ENCODE measurements around the gene COL5A2. TPM values are rescaled to one million over a fixed set of nuclear protein-coding genes. Genes with fewer than 3 reads are reported as not detected.

Gene COL5A2
- total and polyA plus RNA-seq, 9 of the 15 experiments (the other 6 are each of a cell fraction or from before 2014, with no cell fraction given) = 0.01 to 0.54 (median 0.19) TPM

DNA sequence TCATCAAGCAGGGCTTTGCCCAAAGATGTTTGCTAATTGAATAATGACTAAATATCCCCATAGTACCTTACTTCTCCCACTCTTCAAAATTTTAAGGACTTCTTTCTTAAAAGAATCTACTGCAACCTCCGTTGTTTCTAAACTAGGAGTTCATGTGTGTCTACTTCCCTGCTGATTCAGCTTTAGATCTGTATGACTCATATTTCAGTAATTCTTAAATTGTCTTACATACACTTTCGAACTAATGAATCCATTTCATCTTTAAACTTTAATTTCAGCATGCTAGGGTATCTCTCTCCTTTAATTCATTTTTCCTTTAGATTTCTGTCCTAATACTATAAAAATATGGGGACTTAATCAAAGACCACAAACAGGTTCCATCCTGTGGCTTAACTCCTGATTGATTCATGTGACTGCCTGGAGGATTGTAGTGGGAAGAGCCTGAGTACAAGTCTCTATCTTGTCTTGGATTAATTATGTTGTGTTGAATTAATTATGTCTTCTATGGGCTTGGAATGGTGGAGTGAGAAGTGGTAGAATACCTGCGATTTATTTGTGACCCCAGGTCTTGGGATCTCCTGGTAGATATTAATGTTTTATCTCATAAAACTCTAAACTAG is 24.9 kb upstream of the COL5A2 start (continued):
- TF ChIP-seq STAT5A (IDR thresholded peaks at IDR 0.05; ENCODE audit: borderline replicate concordance, low read length) = no peak
- TF ChIP-seq, protein P1, sequence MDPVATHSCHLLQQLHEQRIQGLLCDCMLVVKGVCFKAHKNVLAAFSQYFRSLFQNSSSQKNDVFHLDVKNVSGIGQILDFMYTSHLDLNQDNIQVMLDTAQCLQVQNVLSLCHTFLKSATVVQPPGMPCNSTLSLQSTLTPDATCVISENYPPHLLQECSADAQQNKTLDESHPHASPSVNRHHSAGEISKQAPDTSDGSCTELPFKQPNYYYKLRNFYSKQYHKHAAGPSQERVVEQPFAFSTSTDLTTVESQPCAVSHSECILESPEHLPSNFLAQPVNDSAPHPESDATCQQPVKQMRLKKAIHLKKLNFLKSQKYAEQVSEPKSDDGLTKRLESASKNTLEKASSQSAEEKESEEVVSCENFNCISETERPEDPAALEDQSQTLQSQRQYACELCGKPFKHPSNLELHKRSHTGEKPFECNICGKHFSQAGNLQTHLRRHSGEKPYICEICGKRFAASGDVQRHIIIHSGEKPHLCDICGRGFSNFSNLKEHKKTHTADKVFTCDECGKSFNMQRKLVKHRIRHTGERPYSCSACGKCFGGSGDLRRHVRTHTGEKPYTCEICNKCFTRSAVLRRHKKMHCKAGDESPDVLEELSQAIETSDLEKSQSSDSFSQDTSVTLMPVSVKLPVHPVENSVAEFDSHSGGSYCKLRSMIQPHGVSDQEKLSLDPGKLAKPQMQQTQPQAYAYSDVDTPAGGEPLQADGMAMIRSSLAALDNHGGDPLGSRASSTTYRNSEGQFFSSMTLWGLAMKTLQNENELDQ (CRISPR knock-in tag; IDR thresholded peaks at IDR 0.05; ENCODE audit: borderline replicate concordance) = no peak
- TF ChIP-seq, protein P2, sequence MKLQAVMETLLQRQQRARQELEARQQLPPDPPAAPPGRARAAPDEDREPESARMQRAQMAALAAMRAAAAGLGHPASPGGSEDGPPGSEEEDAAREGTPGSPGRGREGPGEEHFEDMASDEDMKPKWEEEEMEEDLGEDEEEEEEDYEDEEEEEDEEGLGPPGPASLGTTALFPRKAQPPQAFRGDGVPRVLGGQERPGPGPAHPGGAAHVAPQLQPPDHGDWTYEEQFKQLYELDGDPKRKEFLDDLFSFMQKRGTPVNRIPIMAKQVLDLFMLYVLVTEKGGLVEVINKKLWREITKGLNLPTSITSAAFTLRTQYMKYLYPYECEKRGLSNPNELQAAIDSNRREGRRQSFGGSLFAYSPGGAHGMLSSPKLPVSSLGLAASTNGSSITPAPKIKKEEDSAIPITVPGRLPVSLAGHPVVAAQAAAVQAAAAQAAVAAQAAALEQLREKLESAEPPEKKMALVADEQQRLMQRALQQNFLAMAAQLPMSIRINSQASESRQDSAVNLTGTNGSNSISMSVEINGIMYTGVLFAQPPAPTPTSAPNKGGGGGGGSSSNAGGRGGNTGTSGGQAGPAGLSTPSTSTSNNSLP (IDR thresholded peaks at IDR 0.05; ENCODE audit: borderline replicate concordance, low read depth, low read length) = 0 out of 2 replicates have a peak, but pooled peaks have one; percentile 33
- TF ChIP-seq TCF3 (CRISPR knock-in tag; IDR thresholded peaks at IDR 0.05) = no peak
- TF ChIP-seq CAMTA2 (CRISPR knock-in tag; conservative IDR thresholded peaks at IDR 0.05) = no peak
- TF ChIP-seq RBM39 (optimal IDR thresholded peaks at IDR 0.05; ENCODE audit: low read depth, low read length) = no peak
- no peak for TF ChIP-seq TEAD2 (tag; IDR thresholded peaks at IDR 0.05)
- TF ChIP-seq, protein P3, sequence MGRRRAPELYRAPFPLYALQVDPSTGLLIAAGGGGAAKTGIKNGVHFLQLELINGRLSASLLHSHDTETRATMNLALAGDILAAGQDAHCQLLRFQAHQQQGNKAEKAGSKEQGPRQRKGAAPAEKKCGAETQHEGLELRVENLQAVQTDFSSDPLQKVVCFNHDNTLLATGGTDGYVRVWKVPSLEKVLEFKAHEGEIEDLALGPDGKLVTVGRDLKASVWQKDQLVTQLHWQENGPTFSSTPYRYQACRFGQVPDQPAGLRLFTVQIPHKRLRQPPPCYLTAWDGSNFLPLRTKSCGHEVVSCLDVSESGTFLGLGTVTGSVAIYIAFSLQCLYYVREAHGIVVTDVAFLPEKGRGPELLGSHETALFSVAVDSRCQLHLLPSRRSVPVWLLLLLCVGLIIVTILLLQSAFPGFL (CRISPR knock-in tag; IDR thresholded peaks at IDR 0.05) = no peak
- no peak for TF ChIP-seq KAT8 (IDR thresholded peaks at IDR 0.05; ENCODE audit: low read depth)
- no peak for TF ChIP-seq ETS2 (tag; IDR thresholded peaks at IDR 0.05; ENCODE audit: borderline replicate concordance, poor library complexity, severe bottlenecking)
- no peak for TF ChIP-seq POLR2AphosphoS5 (IDR thresholded peaks at IDR 0.05; ENCODE audit: control insufficient read depth, insufficient read depth, low read depth, low read length)
- TF ChIP-seq, protein P4, sequence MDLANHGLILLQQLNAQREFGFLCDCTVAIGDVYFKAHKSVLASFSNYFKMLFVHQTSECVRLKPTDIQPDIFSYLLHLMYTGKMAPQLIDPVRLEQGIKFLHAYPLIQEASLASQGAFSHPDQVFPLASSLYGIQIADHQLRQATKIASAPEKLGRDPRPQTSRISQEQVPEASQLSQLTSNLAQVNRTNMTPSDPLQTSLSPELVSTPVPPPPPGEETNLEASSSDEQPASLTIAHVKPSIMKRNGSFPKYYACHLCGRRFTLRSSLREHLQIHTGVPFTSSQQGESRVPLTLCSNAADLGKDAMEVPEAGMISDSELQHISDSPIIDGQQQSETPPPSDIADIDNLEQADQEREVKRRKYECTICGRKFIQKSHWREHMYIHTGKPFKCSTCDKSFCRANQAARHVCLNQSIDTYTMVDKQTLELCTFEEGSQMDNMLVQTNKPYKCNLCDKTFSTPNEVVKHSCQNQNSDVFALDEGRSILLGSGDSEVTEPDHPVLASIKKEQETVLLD (IDR thresholded peaks at IDR 0.05) = no peak
- TF ChIP-seq, protein P5, sequence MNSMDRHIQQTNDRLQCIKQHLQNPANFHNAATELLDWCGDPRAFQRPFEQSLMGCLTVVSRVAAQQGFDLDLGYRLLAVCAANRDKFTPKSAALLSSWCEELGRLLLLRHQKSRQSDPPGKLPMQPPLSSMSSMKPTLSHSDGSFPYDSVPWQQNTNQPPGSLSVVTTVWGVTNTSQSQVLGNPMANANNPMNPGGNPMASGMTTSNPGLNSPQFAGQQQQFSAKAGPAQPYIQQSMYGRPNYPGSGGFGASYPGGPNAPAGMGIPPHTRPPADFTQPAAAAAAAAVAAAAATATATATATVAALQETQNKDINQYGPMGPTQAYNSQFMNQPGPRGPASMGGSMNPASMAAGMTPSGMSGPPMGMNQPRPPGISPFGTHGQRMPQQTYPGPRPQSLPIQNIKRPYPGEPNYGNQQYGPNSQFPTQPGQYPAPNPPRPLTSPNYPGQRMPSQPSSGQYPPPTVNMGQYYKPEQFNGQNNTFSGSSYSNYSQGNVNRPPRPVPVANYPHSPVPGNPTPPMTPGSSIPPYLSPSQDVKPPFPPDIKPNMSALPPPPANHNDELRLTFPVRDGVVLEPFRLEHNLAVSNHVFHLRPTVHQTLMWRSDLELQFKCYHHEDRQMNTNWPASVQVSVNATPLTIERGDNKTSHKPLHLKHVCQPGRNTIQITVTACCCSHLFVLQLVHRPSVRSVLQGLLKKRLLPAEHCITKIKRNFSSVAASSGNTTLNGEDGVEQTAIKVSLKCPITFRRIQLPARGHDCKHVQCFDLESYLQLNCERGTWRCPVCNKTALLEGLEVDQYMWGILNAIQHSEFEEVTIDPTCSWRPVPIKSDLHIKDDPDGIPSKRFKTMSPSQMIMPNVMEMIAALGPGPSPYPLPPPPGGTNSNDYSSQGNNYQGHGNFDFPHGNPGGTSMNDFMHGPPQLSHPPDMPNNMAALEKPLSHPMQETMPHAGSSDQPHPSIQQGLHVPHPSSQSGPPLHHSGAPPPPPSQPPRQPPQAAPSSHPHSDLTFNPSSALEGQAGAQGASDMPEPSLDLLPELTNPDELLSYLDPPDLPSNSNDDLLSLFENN (IDR thresholded peaks at IDR 0.05; ENCODE audit: low read depth in 2 of 2, low read length in 2 of 2) = no peak
- TF ChIP-seq MCM3 (IDR thresholded peaks at IDR 0.05) = no peak
- TF ChIP-seq POLR3A (IDR thresholded peaks at IDR 0.05; ENCODE audit: borderline replicate concordance, extremely low read depth, insufficient read depth, insufficient read length) = no peak
